ENCODE data around the gene TMEM69. TPM values are rescaled to one million over a fixed set of nuclear protein-coding genes. Genes with fewer than 3 reads are reported as not detected.

TMEM69 gene
- polyA plus RNA-seq, 1 donor from 2014 or later = 28.6 TPM

- no peak overlapping the region for H3K4me2 ChIP-seq (ENCODE audit: low read length)
- H4K20me1 ChIP-seq (ENCODE audit: insufficient read depth) = no peaks in the 10 kb centered on the region
- no peak overlapping the region for H3K4me3 ChIP-seq (ENCODE audit: low read length)
- no peaks in the 10 kb centered on the region for H3K9me3 ChIP-seq (ENCODE audit: low read length)
- H3K79me2 ChIP-seq (replicated peaks; ENCODE audit: insufficient read depth, low read length) = peaks cover 76% of the 10 kb centered on the region
- no peak overlapping the region for H3K27ac ChIP-seq (ENCODE audit: low read length)
- TF ChIP-seq EP300 (conservative IDR thresholded peaks at IDR 0.05; ENCODE audit: poor library complexity, severe bottlenecking) (no peak), REST (IDR thresholded peaks at IDR 0.05; ENCODE audit: borderline replicate concordance) (no peak), EZH2 (IDR thresholded peaks at IDR 0.05; ENCODE audit: borderline replicate concordance, insufficient read depth, low read length, poor library complexity, severe bottlenecking) (no peak), CTCF (IDR thresholded peaks at IDR 0.05; ENCODE audit: poor library complexity, severe bottlenecking) (no peak), RAD21 (conservative IDR thresholded peaks at IDR 0.05) (no peak), MXI1 (conservative IDR thresholded peaks at IDR 0.05; ENCODE audit: poor library complexity, severe bottlenecking) (no peak), TAF1 (IDR thresholded peaks at IDR 0.05; ENCODE audit: low read depth) (no peak), SMC3 (conservative IDR thresholded peaks at IDR 0.05; ENCODE audit: poor library complexity) (no peak), POLR2AphosphoS5 (IDR thresholded peaks at IDR 0.05) (no peak)
- no peak overlapping the region for H3K9ac ChIP-seq (ENCODE audit: low read length)
- no peaks in the 10 kb centered on the region for H3K36me3 ChIP-seq (ENCODE audit: insufficient read depth, low read length)
- no peaks in the 10 kb centered on the region for H3K9me2 ChIP-seq (ENCODE audit: insufficient read depth, low read length)
- H3K27me3 ChIP-seq (ENCODE audit: insufficient read depth, low read depth, low read length) = no peaks in the 10 kb centered on the region
- no peak overlapping the region for H2AFZ ChIP-seq (ENCODE audit: low read depth, low read length)
- no peaks in the 10 kb centered on the region for H3F3A ChIP-seq (ENCODE audit: insufficient read depth, low read length, poor library complexity, severe bottlenecking)
Observed at GRCh38 chr1:45669859-45670655, 17.9 kb upstream of the TMEM69 start.

GRCh38 chr1:45673956-45674355 is 14.0 kb upstream of the TMEM69 start:
- no peaks in the 10 kb centered on the region for H3K9me3 ChIP-seq (ENCODE audit: low read length)
- no peaks in the 10 kb centered on the region for H3K27me3 ChIP-seq (ENCODE audit: insufficient read depth, low read depth, low read length)
- no peaks in the 10 kb centered on the region for H3K36me3 ChIP-seq (ENCODE audit: insufficient read depth, low read length)
- no peak overlapping the region for H3K9ac ChIP-seq (ENCODE audit: low read length)
- H2AFZ ChIP-seq (ENCODE audit: low read depth, low read length) = no peak overlapping the region
- H3K79me2 ChIP-seq (replicated peaks; ENCODE audit: insufficient read depth, low read length) = peaks cover 75% of the 10 kb centered on the region
- H3F3A ChIP-seq (ENCODE audit: insufficient read depth, low read length, poor library complexity, severe bottlenecking) = no peaks in the 10 kb centered on the region
- H3K9me2 ChIP-seq (ENCODE audit: insufficient read depth, low read length) = no peaks in the 10 kb centered on the region
- no peak for TF ChIP-seq REST (IDR thresholded peaks at IDR 0.05; ENCODE audit: borderline replicate concordance)
- TF ChIP-seq RAD21 (conservative IDR thresholded peaks at IDR 0.05) = no peak
- TF ChIP-seq EZH2 (IDR thresholded peaks at IDR 0.05; ENCODE audit: borderline replicate concordance, insufficient read depth, low read length, poor library complexity, severe bottlenecking) = no peak
- no peak for TF ChIP-seq EP300 (conservative IDR thresholded peaks at IDR 0.05; ENCODE audit: poor library complexity, severe bottlenecking)
- no peak for TF ChIP-seq CTCF (IDR thresholded peaks at IDR 0.05; ENCODE audit: poor library complexity, severe bottlenecking)
- no peak for TF ChIP-seq MXI1 (conservative IDR thresholded peaks at IDR 0.05; ENCODE audit: poor library complexity, severe bottlenecking)
- TF ChIP-seq SMC3 (conservative IDR thresholded peaks at IDR 0.05; ENCODE audit: poor library complexity) = no peak
- no peak for TF ChIP-seq POLR2AphosphoS5 (IDR thresholded peaks at IDR 0.05)
- no peak for TF ChIP-seq TAF1 (IDR thresholded peaks at IDR 0.05; ENCODE audit: low read depth)
- H3K4me3 ChIP-seq (ENCODE audit: low read length) = no peak overlapping the region
- H3K27ac ChIP-seq (ENCODE audit: low read length) = no peak overlapping the region
- no peak overlapping the region for H3K4me2 ChIP-seq (ENCODE audit: low read length)
- H4K20me1 ChIP-seq (ENCODE audit: insufficient read depth) = no peaks in the 10 kb centered on the region

Data from neural cell (in vitro differentiated cells).